MM.1S (cell line): ENCODE data around the gene CCDC187.

Experiments
- DNase-seq: peaks from one replicate; pipeline ENCODE4 v3.0.0-alpha.2; 2015
- H2AFZ ChIP-seq: fragments of 300-600 bp; sonication (generic); 2 replicates; pipeline ENCODE4 v1.6.0; 2016; ENCODE audit warnings: antibody characterized with exemption, low read length
- H3F3A ChIP-seq: fragments of 300-600 bp; sonication (generic); 2 replicates; pipeline ENCODE4 v1.6.1; 2016; ENCODE audit warnings: mild to moderate bottlenecking, antibody characterized with exemption, low read length, moderate library complexity, mixed read lengths; ENCODE audit not compliant: insufficient read depth
- H3K27ac ChIP-seq: fragments of 300-600 bp; sonication (generic); 2 replicates; pipeline ENCODE4 v1.5.1; 2016; ENCODE audit warnings: mild to moderate bottlenecking, low read length
- H3K27me3 ChIP-seq: fragments of 300-600 bp; sonication (generic); replicated peaks from 2 replicates; pipeline ENCODE4 v1.6.0; 2016; ENCODE audit warnings: low read length; ENCODE audit not compliant: insufficient read depth
- H3K36me3 ChIP-seq: fragments of 300-600 bp; sonication (generic); replicated peaks from 2 replicates; pipeline ENCODE4 v1.6.1; 2016; ENCODE audit warnings: mild to moderate bottlenecking, low read length, mixed read lengths; ENCODE audit not compliant: insufficient read depth
- H3K4me1 ChIP-seq: fragments of 300-600 bp; sonication (generic); 2 replicates; pipeline ENCODE4 v1.6.1; 2016; ENCODE audit warnings: low read length, mixed read lengths
- H3K4me2 ChIP-seq: fragments of 300-600 bp; sonication (generic); 2 replicates; pipeline ENCODE4 v1.6.0; 2016; ENCODE audit warnings: low read depth, low read length
- H3K4me3 ChIP-seq: fragments of 300-600 bp; sonication (generic); 2 replicates; pipeline ENCODE4 v1.5.1; 2016; ENCODE audit warnings: low read length, mixed read lengths
- H3K79me2 ChIP-seq: fragments of 300-600 bp; sonication (generic); 2 replicates; pipeline ENCODE4 v1.6.1; 2016; ENCODE audit warnings: mixed run types, low read length, mixed read lengths
- H3K9ac ChIP-seq: fragments of 300-600 bp; sonication (generic); 2 replicates; pipeline ENCODE4 v1.6.1; 2016; ENCODE audit warnings: low read length, mixed read lengths
- H3K9me2 ChIP-seq: fragments of 300-600 bp; sonication (generic); replicated peaks from 2 replicates; pipeline ENCODE4 v1.6.1; 2016; ENCODE audit warnings: mild to moderate bottlenecking, low read length, mixed read lengths; ENCODE audit not compliant: insufficient read depth
- H3K9me3 ChIP-seq: fragments of 300-600 bp; sonication (generic); replicated peaks from 2 replicates; pipeline ENCODE4 v1.6.1; 2016; ENCODE audit warnings: mild to moderate bottlenecking, low read length, mixed read lengths; ENCODE audit not compliant: insufficient read depth
- H4K20me1 ChIP-seq: fragments of 300-600 bp; sonication (generic); 2 replicates; pipeline ENCODE4 v1.6.1; 2016; ENCODE audit warnings: mild to moderate bottlenecking, low read length, moderate library complexity, mixed read lengths; ENCODE audit not compliant: insufficient read depth
- CTCF ChIP-seq: fragments of 300-600 bp; sonication (generic); IDR thresholded peaks from 2 replicates; pipeline ENCODE4 v1.5.1; 2016; ENCODE audit warnings: antibody characterized with exemption, low read length, mixed read lengths
- EZH2 ChIP-seq: fragments of 300-600 bp; sonication (generic); optimal IDR thresholded peaks from 2 replicates; pipeline ENCODE3; 2017; ENCODE audit warnings: low read depth, mild to moderate bottlenecking, antibody characterized with exemption, low read length, mixed read lengths
- EZH2phosphoT487 ChIP-seq: fragments of 300-600 bp; sonication (generic); IDR thresholded peaks from 2 replicates; pipeline ENCODE4 v1.6.1; 2018; ENCODE audit warnings: antibody characterized with exemption, low read length

CCDC187 gene

GRCh38 chr9:136341042-136341655, 37.3 kb upstream of the CCDC187 start:
- Histone ChIP-seq H3K4me2 (no peak overlapping the region), H3K4me1 (no peaks in the 10 kb centered on the region), H3F3A (no peaks in the 10 kb centered on the region), H3K79me2 (no peaks in the 10 kb centered on the region), H3K36me3 (no peaks in the 10 kb centered on the region), H3K9me2 (no peaks in the 10 kb centered on the region), H3K4me3 (no peak overlapping the region), H2AFZ (no peak overlapping the region), H4K20me1 (no peaks in the 10 kb centered on the region), H3K27ac (no peak overlapping the region), H3K27me3 (peaks cover 94% of the 10 kb centered on the region), H3K9ac (no peak overlapping the region), H3K9me3 (no peaks in the 10 kb centered on the region)
- no peak for DNase-seq
- TF ChIP-seq EZH2phosphoT487 (no peak), EZH2 (no peak), CTCF (no peak)

GRCh38 chr9:136340356-136341041, 36.6 kb upstream of the CCDC187 start:
- Histone ChIP-seq H3K4me1 (no peaks in the 10 kb centered on the region), H3K4me3 (no peak overlapping the region), H3K27me3 (peaks cover 94% of the 10 kb centered on the region), H3K27ac (no peak overlapping the region), H2AFZ (no peak overlapping the region), H3F3A (no peaks in the 10 kb centered on the region), H3K4me2 (no peak overlapping the region), H3K9me2 (no peaks in the 10 kb centered on the region), H3K36me3 (no peaks in the 10 kb centered on the region), H4K20me1 (no peaks in the 10 kb centered on the region), H3K79me2 (no peaks in the 10 kb centered on the region), H3K9ac (no peak overlapping the region), H3K9me3 (no peaks in the 10 kb centered on the region)
- DNase-seq: no peak
- TF ChIP-seq CTCF: no peak
- TF ChIP-seq EZH2: no peak
- TF ChIP-seq EZH2phosphoT487: no peak

GRCh38 chr9:136339958-136340310, 36.0 kb upstream of the CCDC187 start:
- Histone ChIP-seq H3K36me3 (no peaks in the 10 kb centered on the region), H2AFZ (no peak overlapping the region), H3K27me3 (peaks cover 94% of the 10 kb centered on the region), H3K79me2 (no peaks in the 10 kb centered on the region), H4K20me1 (no peaks in the 10 kb centered on the region), H3K4me1 (no peaks in the 10 kb centered on the region), H3K4me2 (no peak overlapping the region), H3K9me2 (no peaks in the 10 kb centered on the region), H3K4me3 (no peak overlapping the region), H3K27ac (no peak overlapping the region), H3K9ac (no peak overlapping the region), H3F3A (no peaks in the 10 kb centered on the region), H3K9me3 (no peaks in the 10 kb centered on the region)
- TF ChIP-seq CTCF (no peak), EZH2phosphoT487 (no peak), EZH2 (no peak)
- DNase-seq: no peak
